AG09319 (cell line): Measurements from ENCODE around the gene GRAMD2B.

ENCODE experiments used
- DNase-seq: peaks from one replicate; pipeline ENCODE4 v3.0.0-alpha.2; 2010; ENCODE audit warnings: low read depth; ENCODE audit errors: extremely low read depth
- CTCF ChIP-seq: IDR thresholded peaks from 2 replicates; pipeline ENCODE4 v1.5.1; 2011; ENCODE audit warnings: low read depth, mild to moderate bottlenecking, inconsistent platforms, low read length, moderate library complexity

The GRAMD2B gene

GRCh38 chr5:126536874-126537273, 113.7 kb downstream of the GRAMD2B start:
- TF ChIP-seq CTCF: no peak
- DNase-seq: no peak

GRCh38 chr5:126538579-126538978, 115.4 kb downstream of the GRAMD2B start:
- DNase-seq: no peak
- TF ChIP-seq CTCF: no peak

- no peak for TF ChIP-seq CTCF
Measured at GRCh38 chr5:126540631-126541030, 117.4 kb downstream of the GRAMD2B start.

GRCh38 chr5:126542441-126542840, 119.2 kb downstream of the GRAMD2B start:
- no peak for DNase-seq

More at GRCh38 chr5:126540631-126541030, 117.4 kb downstream of the GRAMD2B start:
- no peak for DNase-seq

GRCh38 chr5:126543009-126543408, 119.8 kb downstream of the GRAMD2B start:
- no peak for DNase-seq
- no peak for TF ChIP-seq CTCF

More at GRCh38 chr5:126542441-126542840, 119.2 kb downstream of the GRAMD2B start:
- TF ChIP-seq CTCF: no peak

GRCh38 chr5:126543660-126544059, 120.5 kb downstream of the GRAMD2B start:
- no peak for DNase-seq
- no peak for TF ChIP-seq CTCF
